PFSK-1 (cell line): ENCODE measurements around the gene LTB.

ENCODE experiments used
- POLR2AphosphoS5 ChIP-seq: IDR thresholded peaks from 2 replicates; pipeline ENCODE4 v1.6.1; 2012; ENCODE audit warnings: low read depth, mild to moderate bottlenecking, control low read depth, low read length, moderate library complexity
- TAF1 ChIP-seq: IDR thresholded peaks from 2 replicates; pipeline ENCODE4 v1.6.1; 2012; ENCODE audit warnings: low read length, control low read depth, borderline replicate concordance; ENCODE audit not compliant: insufficient read depth

- no peak for TF ChIP-seq POLR2AphosphoS5
- TF ChIP-seq TAF1 = no peak; the same call in 1 of the 2 replicates
These were observed 39.2 kb upstream of the LTB start for GRCh38 chr6:31621320-31621939.
